A549 (cell line): ENCODE results near the gene OSBPL3.
"Not testable (repeated sequence)": the region's sequence is repeated elsewhere in the genome, so short reads cannot be mapped to it uniquely, and the experiment has no call there.

Experiments
- ESRRA ChIP-seq: fragments of 150-350 bp; IDR thresholded peaks from 2 replicates; pipeline ENCODE4 v1.6.1; 2014; ENCODE audit warnings: mild to moderate bottlenecking, low read length, borderline replicate concordance
- GATA3 ChIP-seq: IDR thresholded peaks from 2 replicates; pipeline ENCODE4 v1.6.1; 2012; ENCODE audit warnings: borderline replicate concordance
- MAZ ChIP-seq: fragments of 150-350 bp; IDR thresholded peaks from 2 replicates; pipeline ENCODE4 v1.6.1; 2014; ENCODE audit warnings: antibody characterized with exemption, low read depth, low read length, borderline replicate concordance
- PHF8 ChIP-seq: fragments of 200-600 bp; sonication (generic); IDR thresholded peaks from 2 replicates; pipeline ENCODE4 v1.6.1; 2016; ENCODE audit warnings: low read depth, mild to moderate bottlenecking, antibody characterized with exemption, moderate library complexity, borderline replicate concordance
- POLR2A ChIP-seq: IDR thresholded peaks from 2 replicates; pipeline ENCODE4 v1.6.1; 2012; ENCODE audit warnings: mild to moderate bottlenecking, low read length
- RARB ChIP-seq: fragments of 250-450 bp; sonication (Bioruptor Pico); IDR thresholded peaks from 2 replicates; pipeline ENCODE4 v1.8.0; 2021; ENCODE audit warnings: mild to moderate bottlenecking, moderate library complexity
- RNF2 ChIP-seq: fragments of 200-600 bp; sonication (generic); IDR thresholded peaks from 2 replicates; pipeline ENCODE4 v1.6.1; 2016; ENCODE audit warnings: low read depth, mild to moderate bottlenecking, antibody characterized with exemption, moderate library complexity, borderline replicate concordance
- SMC3 ChIP-seq: fragments of >200 bp; sonication (Bioruptor Twin); formaldehyde crosslinking; IDR thresholded peaks from 3 replicates; pipeline ENCODE4 v1.6.1; 2018; ENCODE audit warnings: inconsistent platforms
- TF ChIP-seq, protein P1 (sequence below): fragments of >200 bp; sonication (Bioruptor Twin); formaldehyde crosslinking; IDR thresholded peaks from 3 replicates; pipeline ENCODE4 v1.5.1; 2016
- TF ChIP-seq, protein P2 (sequence below): IDR thresholded peaks from 2 replicates; pipeline ENCODE4 v1.6.1; 2012
- TF ChIP-seq, protein P3 (sequence below): IDR thresholded peaks from 2 replicates; pipeline ENCODE4 v1.6.1; 2012; ENCODE audit warnings: low read depth, borderline replicate concordance

DNA sequence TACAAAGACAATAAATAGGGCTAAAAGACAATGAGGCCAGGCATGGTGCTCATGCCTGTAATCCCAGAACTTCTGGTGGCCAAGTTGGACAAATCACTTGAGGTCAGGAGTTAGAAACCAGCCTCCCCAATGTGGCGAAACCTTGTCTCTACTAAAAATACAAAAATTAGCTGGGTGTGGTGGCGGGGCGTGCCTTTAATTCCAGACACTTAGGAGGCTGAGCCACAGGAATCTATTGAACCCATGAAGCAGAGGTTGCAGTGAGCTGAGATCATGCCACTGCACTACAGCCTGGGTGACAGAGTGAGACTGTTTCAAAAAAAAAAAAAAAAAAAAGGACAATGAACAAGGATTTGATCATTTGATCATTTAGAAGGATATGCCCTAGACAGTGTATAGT lies 32.7 kb upstream of the OSBPL3 start:
- TF ChIP-seq, protein P1, sequence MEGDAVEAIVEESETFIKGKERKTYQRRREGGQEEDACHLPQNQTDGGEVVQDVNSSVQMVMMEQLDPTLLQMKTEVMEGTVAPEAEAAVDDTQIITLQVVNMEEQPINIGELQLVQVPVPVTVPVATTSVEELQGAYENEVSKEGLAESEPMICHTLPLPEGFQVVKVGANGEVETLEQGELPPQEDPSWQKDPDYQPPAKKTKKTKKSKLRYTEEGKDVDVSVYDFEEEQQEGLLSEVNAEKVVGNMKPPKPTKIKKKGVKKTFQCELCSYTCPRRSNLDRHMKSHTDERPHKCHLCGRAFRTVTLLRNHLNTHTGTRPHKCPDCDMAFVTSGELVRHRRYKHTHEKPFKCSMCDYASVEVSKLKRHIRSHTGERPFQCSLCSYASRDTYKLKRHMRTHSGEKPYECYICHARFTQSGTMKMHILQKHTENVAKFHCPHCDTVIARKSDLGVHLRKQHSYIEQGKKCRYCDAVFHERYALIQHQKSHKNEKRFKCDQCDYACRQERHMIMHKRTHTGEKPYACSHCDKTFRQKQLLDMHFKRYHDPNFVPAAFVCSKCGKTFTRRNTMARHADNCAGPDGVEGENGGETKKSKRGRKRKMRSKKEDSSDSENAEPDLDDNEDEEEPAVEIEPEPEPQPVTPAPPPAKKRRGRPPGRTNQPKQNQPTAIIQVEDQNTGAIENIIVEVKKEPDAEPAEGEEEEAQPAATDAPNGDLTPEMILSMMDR, result not testable (repeated sequence)
- TF ChIP-seq, protein P2, sequence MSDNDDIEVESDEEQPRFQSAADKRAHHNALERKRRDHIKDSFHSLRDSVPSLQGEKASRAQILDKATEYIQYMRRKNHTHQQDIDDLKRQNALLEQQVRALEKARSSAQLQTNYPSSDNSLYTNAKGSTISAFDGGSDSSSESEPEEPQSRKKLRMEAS, result not testable (repeated sequence)
- TF ChIP-seq PHF8; GATA3; SMC3; ESRRA; RNF2; RARB (CRISPR knock-in tag); POLR2A; MAZ: not testable (repeated sequence)
- TF ChIP-seq, protein P3, sequence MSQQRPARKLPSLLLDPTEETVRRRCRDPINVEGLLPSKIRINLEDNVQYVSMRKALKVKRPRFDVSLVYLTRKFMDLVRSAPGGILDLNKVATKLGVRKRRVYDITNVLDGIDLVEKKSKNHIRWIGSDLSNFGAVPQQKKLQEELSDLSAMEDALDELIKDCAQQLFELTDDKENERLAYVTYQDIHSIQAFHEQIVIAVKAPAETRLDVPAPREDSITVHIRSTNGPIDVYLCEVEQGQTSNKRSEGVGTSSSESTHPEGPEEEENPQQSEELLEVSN, result not testable (repeated sequence)
